ENCODE results near the gene DGKE.
A peak's percentile ranks its signal among the peaks of the same experiment; 100 is the strongest.

Gene DGKE

DNA sequence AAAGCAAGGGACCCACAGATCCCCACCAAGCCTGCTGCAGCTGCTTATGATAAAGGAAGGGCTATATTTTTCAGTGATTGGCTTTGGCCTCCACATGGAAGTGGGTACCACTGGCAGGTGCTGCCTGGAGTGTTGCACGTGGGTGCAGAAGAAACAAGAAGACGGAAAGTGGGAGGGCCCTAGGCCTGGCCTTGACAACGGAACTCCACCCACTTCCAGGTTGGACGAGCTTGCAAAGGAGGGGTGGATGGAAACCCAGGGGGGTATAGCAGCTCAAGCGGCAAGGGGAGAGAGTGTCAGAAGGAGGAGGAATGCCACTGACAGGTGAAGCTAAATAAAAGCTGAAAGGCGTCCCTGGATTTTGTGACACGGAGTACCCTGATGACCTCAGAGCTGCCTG is 59.6 kb downstream of the DGKE start:
- DNase-seq: no peak

DNA sequence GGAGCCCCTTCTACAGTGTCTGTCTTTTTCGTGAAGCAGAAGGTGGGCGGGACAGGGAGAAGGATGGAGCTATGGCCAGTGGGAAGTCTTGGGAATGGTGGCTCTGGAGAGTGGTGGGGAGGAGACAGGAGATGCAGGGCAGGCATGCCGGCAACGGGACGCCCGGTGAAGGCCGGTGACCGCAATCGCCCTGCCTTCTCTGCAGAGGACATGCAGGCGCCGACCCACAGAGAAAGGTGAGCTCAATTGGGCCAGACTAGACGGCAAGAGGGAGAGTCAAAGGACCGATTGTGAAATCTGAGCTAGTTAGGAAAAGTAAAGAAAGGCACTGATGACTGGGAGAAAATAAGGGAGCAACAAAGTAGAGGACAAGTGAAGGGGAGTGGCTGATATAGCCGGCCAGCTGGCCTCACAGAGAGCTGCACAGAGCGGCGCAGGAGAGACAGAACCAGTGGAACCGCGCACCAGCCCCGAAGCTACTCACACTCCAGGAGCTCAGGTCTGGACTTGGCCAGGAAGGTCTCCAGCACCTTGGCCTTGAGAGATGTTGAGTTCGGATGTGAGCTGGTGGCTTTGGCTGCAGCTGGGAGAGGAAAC is 61.0 kb downstream of the DGKE start:
- DNase-seq: no peak

DNA sequence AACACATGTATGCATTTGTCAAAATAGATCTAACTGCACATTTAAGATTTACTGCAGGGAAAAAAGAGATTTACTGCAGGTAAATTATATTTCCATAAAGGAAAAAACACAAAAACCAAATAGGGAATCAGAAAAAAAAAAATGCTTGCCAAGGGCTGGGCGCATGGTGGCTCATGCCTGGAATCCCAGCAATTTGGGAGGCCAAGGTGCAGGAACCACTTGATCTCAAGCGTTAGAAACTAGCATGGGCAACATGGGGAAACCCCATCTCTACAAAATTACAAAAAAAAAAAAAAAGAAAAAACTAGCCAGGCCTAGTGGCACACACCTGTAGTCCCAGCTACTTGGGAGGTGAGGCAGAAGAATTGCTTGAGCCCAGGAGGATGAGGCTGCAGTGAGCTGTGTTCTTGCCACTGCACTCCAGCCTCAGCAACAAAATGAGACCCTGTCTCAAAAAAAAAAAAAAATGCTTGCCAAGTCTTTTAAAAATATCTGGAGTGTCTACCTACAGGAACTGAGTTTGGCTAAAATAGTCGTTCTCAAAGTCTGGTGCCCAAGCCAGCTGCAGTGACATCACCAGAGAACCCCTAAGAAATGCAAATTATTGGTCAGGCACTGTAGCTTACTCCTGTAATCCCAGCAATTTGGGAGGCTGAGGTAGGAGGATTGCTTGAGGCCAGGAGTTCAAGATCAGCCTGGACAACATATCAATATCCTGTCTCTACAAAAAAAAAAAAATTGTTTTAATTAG is 62.4 kb downstream of the DGKE start:
- no peak for DNase-seq

DNA sequence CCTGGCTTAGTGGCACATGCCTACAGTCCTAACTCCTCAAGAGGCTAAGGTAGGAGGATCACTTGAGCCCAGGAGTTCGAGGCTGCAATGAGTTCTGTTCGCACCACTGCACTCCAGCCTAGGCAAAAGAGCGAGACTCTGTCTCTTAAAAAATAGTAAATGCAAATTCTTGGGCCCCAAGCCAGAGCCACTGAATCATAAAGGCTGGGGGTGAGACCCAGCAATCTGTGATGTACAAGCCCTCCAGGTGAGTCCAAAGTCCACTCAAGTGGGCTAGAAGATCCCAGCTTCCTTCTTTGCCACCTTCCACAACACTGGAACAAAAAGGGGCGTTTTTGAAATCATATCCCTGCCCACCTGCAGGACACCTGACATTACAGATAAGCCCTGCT is 63.0 kb downstream of the DGKE start:
- DNase-seq: no peak

DNA sequence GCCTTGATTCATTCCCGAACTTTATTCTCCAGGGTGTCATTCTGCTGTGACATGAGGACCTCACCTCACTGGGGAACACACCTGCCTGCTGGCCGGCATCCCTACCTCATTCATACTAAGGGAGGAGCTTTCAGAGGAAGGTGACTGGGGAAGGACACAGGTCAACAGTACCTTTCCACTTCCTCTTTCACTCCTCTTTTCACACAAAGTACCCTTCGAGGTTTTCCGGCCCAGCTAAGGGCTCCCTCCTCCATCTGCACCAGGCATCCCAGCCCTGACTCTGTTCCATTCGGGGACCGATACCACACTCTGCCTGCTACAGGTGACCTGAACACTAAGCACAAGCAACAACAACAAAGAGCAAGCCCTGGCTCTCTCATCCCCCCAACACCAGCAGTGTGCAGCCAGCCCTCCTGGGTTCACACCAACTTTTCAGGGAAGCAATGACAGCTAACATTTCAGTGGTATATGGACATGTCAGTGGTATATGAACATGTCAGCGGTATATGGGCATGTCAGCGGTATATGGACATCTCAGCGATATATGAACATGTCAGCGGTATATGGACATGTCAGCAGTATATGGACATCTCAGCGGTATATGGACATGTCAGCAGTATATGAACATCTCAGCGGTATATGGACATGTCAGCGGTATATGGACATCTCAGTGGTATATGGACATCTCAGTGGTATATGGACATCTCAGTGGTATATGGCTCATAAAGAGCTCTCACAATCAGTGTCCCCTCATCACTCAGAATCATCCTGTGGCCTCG is 63.9 kb downstream of the DGKE start:
- DNase-seq: no peak

DNA sequence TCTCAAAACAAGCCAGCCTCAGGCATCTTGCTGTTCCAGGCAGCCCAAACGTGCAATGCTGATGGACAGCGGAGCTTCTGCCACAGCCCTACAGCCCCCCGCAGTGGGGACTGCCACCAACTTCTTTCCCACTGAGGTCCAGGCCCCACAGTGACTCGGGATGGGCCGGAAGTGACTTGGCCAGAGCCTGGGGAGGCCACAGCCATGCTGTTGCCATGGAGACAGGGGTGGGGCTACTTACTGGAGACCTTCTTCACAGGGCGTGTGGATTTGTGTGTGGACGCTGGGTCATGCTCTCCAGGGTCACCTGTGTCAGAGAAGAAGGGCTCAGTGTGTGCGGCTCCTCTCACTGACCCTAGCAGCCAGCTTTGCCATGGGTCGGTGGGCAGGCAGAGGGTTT is 64.9 kb downstream of the DGKE start:
- no peak for DNase-seq

DNA sequence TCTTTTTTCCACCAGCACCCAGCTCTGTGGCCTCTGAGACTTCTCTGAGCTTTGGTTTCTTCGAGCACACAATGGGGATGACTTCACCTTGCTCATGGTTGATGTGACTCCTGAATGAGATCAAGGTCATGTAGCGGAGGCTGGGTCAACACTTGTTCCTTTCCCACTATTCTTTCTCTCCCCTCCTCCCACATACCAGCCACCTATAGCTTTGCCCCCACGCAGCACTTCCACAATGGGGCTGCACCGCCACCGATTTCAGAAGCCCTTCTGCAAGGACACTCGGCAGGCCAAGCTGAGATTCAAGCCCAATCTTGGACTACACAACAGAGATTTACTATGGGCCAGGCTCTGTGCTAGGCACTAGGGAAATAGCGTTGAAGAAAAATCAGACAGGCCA is 65.5 kb downstream of the DGKE start:
- DNase-seq: no peak

DNA sequence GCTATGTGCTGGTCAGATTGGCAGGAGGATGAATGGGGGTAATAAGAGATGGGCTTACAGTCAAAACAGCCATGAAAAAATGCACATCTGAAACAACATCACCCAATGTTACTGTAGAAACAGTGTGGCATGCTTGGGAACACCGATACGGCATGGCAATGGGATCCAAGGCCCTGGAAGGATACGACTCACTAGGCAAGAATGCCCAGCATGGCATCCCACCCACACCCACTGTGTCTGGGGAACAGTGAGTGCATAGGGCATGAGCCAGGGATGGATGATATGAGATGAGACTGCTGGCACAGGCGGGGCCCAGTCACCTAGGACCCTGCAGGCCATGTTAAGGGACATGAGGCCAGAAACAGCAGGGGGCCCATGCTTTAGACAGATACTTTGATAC is 68.4 kb downstream of the DGKE start:
- no peak for DNase-seq

DNA sequence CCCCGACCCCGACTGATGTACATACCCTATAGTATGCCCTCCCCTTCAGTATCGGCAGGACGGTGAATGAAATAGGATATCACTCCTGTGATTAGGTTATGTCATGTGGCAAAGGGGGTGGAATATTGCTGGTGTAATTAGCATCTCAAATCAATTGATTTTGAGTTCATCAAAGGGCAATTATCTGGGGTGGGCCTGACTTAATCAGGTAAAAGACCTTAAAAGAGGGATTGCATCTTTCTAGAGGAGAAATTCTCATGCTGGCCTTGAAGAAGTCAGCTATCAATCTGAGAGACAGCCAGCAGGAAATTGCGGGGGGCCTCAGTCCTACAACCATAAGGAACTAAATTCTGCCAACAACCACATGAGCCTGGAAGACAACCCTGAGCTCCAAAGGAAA is 69.6 kb downstream of the DGKE start:
- DNase-seq: no peak

DNA sequence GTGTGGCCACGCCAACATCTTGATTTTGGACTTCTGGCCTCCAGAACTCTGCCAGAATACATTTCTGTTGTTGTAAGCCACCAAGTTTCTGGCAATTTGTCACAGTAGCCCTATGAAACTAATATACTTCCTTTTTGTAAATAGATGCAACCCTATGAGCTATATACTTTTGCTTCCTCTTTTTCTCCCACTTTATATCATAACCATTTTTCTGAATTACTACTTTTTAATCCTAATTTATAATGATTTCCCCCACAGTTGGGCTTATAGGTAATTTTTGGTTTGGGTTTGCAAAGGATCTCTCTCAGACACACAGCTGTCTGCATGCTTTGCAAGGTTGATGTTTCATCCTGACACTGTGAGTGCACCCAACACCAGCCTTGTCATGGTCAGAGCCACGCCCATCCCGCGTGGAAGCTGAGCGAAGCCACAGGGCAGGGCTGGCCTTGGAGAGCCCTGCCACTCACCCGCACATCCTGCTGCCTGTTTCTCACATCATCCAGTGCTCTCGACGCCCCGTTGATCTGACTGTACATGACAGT is 74.1 kb downstream of the DGKE start:
- no peak for DNase-seq

DNA sequence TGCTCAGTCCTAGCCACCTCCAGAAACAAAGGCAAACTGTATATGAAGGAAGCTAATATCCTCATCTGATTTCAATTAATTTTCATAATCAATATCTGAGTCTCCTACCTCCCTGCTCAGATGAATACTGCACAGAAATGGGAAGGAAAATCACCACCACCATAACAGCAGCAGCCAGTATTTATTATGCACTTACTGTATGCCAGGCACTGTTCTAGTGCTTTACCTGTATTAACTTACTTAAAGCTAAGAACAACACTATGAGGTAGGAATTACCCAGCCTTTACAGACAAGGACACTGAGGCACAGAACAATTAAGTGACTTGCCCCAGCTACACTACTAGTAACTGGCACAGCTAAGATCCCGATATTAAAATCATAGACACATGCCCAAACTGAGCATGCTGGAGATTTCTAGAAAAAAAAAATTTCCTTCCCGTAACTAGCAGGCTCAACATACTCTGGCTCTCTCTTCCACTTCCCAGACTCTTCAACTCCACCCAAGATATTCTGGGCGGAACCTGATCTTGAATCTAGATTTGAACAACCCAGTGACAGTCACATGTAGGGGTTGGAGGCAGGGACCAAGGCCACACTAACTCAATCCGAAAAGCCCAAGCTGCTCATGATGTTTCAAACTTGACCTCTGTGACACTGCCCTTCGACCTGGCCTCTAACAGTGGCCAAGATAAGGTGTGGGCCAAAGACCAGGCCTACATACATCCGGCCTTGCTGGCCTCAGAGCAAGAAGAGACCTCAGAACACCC is 76.0 kb downstream of the DGKE start:
- DNase-seq: no peak

DNA sequence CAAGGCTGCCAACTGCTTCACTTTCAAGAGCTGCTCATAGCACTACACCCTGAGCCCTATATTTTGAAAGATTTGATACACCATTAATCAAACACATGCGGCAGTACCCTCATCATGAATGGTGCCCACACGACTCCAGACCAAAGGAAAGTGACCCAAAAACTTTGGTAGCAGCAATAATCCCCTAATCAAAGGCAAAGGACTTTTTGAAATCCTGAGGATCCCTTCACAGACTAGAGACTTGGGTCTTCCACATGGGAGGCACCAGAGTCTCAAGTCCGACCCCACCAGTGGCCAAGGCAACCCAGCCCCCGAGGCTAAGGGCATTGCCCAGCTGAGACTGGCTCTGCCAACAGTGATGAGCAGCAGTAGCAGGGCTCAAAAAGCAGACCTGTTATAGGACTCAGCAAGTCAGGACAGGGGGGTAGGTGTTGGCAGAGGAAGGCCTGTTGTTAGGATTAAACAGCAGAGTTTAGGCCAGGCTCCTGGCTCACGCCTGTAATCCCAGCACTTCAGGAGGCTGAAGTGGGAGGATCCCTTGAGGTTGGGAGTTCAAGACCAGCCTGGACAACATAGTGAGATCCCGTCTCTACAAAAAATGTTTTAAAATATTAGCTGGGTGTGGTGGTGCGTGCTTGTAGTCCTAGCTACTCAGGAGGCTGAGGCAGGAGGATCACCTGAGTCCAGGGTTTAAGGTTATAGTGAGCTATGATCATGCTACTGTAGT is 76.7 kb downstream of the DGKE start:
- no peak for DNase-seq

DNA sequence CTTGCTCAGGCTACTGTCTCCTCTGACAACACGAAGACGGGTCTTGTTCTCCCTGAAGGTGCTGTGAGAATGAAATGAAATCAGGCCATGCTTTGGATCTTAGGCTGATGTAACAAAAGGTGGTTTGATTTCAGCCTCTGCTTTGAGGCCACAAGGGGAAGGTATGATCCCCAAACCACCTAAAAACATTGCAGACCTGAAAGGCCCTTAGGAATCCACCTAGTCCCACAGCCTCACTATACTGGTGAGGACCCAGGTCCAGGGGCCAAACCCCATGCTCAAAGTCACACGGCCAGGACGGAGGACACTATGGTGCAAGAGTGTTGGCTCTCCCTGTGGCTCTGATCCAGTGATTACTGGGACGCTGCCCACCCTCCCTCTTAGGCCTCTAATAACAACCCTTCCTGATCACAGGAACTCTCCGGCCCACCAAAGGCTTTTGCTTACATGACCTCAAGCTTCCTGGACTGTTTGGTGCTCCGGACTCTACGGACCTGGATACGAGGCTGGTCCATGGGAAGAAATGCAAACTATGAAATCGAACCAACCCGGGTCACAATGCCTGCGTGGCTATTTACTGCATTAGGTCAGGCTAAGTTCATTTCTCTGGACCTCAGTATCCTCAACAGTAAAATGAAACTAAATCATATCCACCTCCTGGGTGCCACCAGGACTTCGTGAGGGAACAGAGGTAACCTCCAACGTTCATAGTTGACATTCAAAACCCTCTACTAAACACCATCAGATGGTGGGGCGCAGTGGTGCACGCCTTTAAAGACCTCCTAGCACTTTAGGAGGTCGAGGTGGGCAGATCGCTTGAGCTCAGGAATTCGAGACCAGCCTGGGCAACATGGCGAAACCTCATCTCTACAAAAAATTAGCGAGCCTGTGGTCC is 78.4 kb downstream of the DGKE start:
- DNase-seq: no peak

DNA sequence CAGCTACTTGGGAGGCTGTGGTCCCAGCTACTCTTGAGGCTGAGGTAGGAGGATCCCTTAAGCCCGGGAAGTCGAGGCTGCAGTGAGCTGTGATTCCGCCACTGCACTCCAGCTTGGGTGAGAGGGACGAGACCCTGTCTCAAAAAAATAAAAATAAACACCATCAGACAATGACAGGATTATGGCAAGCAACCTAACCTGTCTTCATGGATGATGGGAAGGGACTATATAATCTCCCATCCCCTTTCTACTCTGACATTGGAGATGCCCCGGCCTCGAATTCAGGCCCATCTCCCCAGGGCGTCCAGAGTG is 79.0 kb downstream of the DGKE start:
- DNase-seq: no peak

DNA sequence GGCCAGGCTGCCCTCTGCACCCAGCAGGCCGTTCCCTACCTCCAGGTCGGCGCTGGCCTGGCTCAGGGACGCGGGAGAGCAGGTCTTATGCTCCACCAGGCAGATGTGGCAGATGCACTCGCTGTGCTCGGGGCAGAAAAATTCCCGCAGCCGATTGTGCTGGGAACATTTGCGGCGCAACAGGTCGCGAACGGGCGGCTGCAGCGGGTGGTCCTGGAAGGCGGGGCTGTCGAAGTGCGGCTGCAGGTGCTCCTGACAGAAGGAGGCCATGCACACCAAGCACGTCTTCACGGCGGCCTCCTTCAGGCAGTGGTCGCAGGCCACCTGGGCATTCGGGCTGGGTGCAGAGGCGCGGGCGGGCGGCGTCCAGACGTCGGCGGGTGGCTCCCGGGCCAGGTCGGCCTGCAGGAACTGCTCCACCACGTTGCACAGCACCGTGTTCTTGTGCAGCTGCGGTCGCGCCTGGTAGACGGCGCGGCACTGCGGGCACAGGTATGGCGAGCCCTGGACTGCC is 79.5 kb downstream of the DGKE start:
- peak; percentile 63 for DNase-seq

DNA sequence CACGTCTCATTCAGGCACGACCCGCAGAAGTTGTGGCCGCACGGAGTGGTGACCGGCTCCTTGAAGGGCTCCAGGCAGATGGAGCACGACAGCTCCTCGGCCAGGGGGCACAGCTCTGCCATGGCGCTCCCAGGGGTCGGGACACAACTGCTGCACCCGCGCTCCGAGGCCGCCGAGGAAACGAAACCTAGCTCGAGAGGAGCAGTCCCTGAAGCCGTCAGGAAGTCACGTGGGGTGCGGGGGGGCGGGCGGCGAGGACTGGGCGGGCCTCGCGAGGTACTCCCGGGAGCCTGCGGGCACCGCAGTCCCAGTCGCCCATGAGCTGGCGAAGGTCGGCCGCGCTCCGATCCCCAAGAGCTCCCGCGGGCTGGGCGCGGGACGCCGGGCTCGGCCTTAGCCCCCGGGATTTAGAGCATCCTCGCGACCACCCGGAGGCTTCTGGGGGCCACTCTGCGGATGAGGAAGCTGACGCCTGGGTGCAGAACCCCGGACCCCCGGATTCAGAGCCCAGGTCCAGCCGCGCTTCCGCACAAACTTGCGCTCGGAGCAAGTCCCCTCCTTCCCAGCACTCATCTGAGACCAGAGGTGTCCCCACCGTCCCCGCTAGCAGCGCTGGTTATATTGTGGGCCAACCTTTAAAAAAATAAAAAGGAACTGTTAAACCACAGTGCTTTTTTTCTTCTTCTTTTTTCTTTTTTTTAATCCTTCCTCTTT is 80.1 kb downstream of the DGKE start, which contains the start of gene TRIM25:
Gene TRIM25 (minus strand): TSS at position 183 of the 714 bp plus-strand sequence. CDS start 61 bp downstream, at position 122.
- peak; percentile 91 for DNase-seq

DNA sequence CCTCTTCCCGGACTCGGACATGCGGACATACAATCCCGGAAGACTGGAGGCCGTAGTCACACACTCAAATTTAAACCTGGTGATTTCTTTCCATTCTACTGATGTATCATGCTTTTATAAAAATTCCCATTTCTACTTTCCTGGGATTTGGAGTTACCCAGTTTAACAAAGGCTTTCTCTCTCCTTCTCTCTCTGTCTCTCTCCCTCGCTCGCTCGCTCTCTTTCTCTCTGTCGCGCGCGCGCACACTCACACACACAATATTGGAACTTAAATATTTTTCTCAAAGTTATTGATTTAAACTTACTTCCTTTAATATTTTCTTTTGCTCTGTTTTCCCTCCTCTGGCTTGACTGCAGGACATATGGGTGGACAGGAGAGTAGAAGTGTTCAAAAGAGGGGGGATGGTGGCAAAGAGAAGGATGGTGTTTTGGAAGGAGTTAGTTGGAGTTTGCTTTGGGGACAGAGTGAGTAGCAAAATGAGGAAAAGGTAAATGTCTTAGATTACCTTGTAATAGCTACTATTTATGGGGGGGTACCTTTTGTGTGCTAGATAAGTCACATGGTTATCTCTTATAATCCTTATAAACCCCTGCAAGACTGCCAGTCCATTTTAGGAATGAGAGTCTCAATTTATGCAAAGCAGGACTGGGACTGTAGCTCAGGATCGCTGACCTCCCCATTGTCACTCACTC is 80.8 kb downstream of the DGKE start:
- DNase-seq: peak; percentile 53

DNA sequence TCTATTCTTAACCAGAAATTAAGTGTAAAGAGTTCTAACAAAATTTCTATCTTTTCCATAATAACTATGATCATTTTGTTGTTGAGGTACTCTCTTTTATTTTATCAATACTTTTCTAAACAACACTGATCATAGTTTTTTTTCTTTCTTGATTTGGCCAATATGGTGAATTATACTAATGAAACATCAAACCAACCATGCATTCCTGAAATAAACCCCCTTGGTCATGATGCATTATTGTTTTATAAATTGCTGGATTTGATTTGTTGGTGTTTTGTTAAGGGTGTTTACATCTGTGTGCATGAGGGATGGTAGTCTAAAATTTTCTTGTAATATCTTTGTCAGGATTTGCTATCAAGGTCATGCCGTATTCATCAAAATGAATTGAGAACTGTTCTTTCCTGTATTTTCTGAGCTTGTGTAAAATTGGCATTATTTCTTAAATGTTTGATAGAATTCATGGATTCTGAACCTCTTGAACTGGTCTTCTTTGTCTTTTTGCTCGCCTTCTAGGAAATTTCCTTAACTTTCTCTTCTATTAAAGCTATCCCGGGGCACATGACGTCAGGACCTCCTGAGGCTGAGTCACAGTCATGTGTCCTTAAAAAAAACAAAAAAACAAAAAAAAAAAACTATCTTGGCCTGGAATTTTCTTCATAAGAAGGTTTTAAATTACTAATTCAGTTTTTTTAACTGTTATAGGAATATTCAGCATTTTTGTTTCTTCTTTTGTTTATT is 83.8 kb downstream of the DGKE start:
- no peak for DNase-seq

DNA sequence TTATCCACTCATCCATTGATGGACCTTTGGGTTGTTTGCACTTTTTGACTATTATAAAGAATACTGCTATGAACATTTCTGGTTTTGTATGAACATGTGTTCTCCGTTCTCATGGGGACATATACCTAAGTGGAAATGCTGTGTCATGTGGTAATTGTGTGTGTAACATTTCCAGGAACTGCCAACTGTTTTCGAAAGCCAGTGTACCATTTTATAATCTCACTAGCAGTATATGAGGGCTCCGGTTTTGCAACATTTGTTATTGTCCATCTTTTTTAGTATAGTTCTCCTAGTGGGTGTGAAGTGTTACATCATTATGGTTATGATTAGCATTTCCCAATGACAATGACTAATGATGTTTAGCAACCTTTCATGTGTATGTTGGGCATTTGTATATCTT is 85.0 kb downstream of the DGKE start:
- DNase-seq: no peak
